RWPE2 (cell line): Measurements from ENCODE around the gene ERP44.
"Not testable (repeated sequence)": the region's sequence is repeated elsewhere in the genome, so short reads cannot be mapped to it uniquely, and the experiment has no call there.

Experiments
- ATAC-seq: fragments of 200-7000 bp; cut with Tn5 transposase; 3 replicates; pipeline ENCODE4 v1.9.1; 2021; ENCODE audit warnings: low read depth
- DNase-seq: peaks from one replicate; pipeline ENCODE4 v3.0.0-alpha.2; 2020; ENCODE audit warnings: low spot score
- H3K27ac ChIP-seq: fragments of 450-650 bp; 2 replicates; pipeline ENCODE4 v1.5.1; 2017; ENCODE audit warnings: mild to moderate bottlenecking; ENCODE audit not compliant: poor library complexity, severe bottlenecking
- H3K27me3 ChIP-seq: fragments of 250-450 bp; sonication (Bioruptor Pico); 2 replicates; pipeline ENCODE4 v1.5.1; 2021; ENCODE audit warnings: mild to moderate bottlenecking, moderate library complexity; ENCODE audit not compliant: insufficient read depth, poor library complexity, severe bottlenecking
- H3K36me3 ChIP-seq: fragments of 250-450 bp; sonication (Bioruptor Pico); 2 replicates; pipeline ENCODE4 v1.5.1; 2020; ENCODE audit warnings: low read depth, mild to moderate bottlenecking, moderate library complexity
- H3K4me1 ChIP-seq: fragments of 250-450 bp; sonication (Bioruptor Pico); 2 replicates; pipeline ENCODE4 v1.5.1; 2021; ENCODE audit warnings: mild to moderate bottlenecking, moderate library complexity; ENCODE audit not compliant: insufficient read depth, poor library complexity, severe bottlenecking
- H3K4me3 ChIP-seq: fragments of 250-450 bp; sonication (Bioruptor Pico); 2 replicates; pipeline ENCODE4 v1.5.1; 2021; ENCODE audit warnings: mild to moderate bottlenecking, moderate library complexity; ENCODE audit not compliant: severe bottlenecking
- H3K9me3 ChIP-seq: fragments of 250-450 bp; sonication (Bioruptor Pico); 2 replicates; pipeline ENCODE4 v1.5.1; 2021; ENCODE audit warnings: mild to moderate bottlenecking, moderate library complexity; ENCODE audit not compliant: severe bottlenecking
- CTCF ChIP-seq: fragments of 450-650 bp; IDR thresholded peaks from one replicate; pipeline ENCODE4 v1.5.1; 2017; ENCODE audit warnings: mild to moderate bottlenecking, moderate library complexity; ENCODE audit not compliant: poor library complexity, severe bottlenecking

Gene ERP44

GRCh38 chr9:100098887-100099721 lies at the start of gene ERP44, which contains the start of gene INVS:
ERP44 (minus strand) TSS chr9:100099000; CDS start chr9:100098840, 160 bp downstream.
INVS (plus strand) TSS chr9:100099243; CDS start chr9:100104522, 5,279 bp downstream.
- DNase-seq (peak; percentile 99), ATAC-seq (peak; percentile 95)
- H3K27ac ChIP-seq = peak within 1 kb of the TSS; percentile 45

DNA sequence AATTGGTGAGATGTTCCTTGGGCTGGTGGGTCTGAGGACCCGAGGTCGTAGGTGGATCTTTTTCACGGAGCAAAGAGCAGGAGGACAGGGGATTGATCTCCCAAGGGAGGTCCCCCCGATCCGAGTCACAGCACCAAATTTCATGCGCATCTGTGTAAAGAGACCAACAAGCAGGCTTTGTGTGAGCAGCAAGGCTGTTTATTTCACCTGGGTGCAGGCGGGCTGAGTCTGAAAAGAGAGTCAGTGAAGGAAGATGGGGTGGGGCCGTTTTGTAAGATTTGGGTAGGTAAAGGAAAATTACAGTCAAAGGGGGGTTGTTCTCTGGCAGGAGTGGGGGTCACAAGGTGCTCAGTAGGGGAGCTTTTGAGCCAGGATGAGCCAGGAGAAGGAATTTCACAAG lies 47.2 kb upstream of the ERP44 start:
- H3K27ac ChIP-seq, DNase-seq, H3K27me3 ChIP-seq, H3K4me3 ChIP-seq, H3K9me3 ChIP-seq, H3K4me1 ChIP-seq, H3K36me3 ChIP-seq, ATAC-seq: not testable (repeated sequence)

More at GRCh38 chr9:100098887-100099721, at the start of gene ERP44, which contains the start of gene INVS:
- Histone ChIP-seq H3K36me3 (peaks cover 13% of the 10 kb centered on the region), H3K9me3 (no peaks in the 10 kb centered on the region), H3K4me1 (peaks cover 8% of the 10 kb centered on the region), H3K4me3 (peak within 1 kb of the TSS; percentile 74), H3K27me3 (no peaks in the 10 kb centered on the region)
- TF ChIP-seq CTCF = no peak

DNA sequence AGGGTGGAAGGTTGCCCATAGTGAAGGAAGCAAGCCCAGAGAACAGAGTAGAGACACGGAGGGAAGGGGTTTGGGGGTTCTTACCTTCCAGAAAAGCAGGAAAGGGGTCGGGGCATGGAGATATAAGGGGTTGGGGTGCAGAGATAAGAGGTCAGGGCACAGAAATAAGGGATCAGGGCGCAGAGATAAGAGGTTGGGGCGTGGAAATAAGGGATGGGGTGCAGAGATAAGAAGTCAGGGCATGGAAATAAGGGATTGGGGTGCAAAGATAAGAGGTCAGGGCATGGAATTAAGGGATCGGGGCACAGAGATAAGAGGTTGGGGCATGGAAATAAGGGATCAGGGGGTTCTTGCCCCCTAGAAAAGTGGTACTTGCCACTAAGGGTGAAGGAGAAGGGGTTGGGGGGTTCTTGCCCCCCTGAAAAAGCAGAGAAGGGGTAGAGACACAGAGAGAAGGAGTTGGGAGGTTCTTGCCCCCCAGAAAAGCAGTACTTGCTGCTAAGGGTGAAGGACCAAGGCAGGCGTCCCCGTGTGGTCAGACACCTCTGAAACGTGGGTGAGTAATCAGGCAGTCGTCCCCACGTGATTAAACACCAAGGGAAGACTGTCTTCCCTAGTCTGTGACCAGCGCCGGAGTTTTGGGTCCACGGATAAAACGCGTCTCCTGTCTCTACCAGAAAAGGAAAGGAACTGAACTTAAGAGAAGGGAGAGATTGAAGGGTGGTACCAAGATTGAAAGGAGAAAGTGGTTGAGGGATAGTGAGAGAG lies 46.6 kb upstream of the ERP44 start:
- H3K27me3 ChIP-seq, ATAC-seq, DNase-seq, H3K4me1 ChIP-seq, H3K27ac ChIP-seq, H3K4me3 ChIP-seq, H3K36me3 ChIP-seq, H3K9me3 ChIP-seq: not testable (repeated sequence)

DNA sequence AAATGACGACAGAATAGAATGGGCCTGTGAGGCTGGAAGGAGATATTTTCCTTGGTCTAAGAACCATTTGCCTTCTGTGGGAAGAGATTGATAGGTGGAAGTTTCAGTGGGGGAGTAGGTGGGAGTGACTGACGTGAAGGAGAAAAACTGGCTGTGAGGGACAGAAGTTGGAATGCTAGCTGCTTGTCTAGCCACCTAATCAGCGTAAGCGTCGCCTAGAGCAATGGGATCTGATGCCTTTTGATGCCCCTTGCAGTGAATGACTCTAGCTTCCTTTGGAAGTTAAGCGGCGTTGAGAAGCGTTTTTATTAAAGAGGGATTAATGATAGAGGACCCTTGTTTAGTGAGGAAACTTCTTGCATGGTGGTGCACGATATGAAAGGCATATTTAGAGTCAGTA lies 43.1 kb upstream of the ERP44 start:
- H3K27me3 ChIP-seq, H3K9me3 ChIP-seq, H3K4me3 ChIP-seq, ATAC-seq, H3K27ac ChIP-seq, DNase-seq, H3K36me3 ChIP-seq, H3K4me1 ChIP-seq: not testable (repeated sequence)

DNA sequence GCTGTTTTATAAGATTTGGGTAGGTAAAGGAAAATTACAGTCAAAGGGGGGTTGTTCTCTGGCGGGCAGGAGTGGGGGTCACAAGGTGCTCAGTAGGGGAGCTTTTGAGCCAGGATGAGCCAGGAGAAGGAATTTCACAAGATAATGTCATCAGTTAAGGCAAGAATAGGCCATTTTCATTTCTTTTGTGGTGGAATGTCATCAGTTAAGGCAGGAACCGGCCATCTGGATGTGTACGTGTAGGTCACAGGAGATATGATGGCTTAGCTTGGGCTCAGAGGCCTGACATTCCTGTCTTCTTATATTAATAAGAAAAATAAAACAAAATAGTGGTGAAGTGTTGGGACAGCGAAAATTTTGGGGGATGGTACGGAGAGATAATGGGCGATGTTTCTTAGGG lies 41.5 kb upstream of the ERP44 start:
- H3K27me3 ChIP-seq, DNase-seq, ATAC-seq, H3K4me3 ChIP-seq, H3K36me3 ChIP-seq, H3K4me1 ChIP-seq, H3K27ac ChIP-seq, H3K9me3 ChIP-seq: not testable (repeated sequence)

- H3K9me3 ChIP-seq, H3K27ac ChIP-seq, ATAC-seq, H3K4me1 ChIP-seq, DNase-seq, H3K4me3 ChIP-seq, H3K27me3 ChIP-seq: not testable (repeated sequence)
- TF ChIP-seq CTCF = peak; percentile 24
- H3K36me3 ChIP-seq = peaks cover 16% of the 10 kb centered on the region
Measured at GRCh38 chr9:100136799-100137198, 38.0 kb upstream of the ERP44 start.
